SK-N-MC (cell line): Measurements from ENCODE around the gene OR5AK2.
"Not testable (repeated sequence)": the region's sequence is repeated elsewhere in the genome, so short reads cannot be mapped to it uniquely, and the experiment has no call there.

Source experiments
- DNase-seq: peaks from one replicate; pipeline ENCODE4 v3.0.0-alpha.2; 2011; ENCODE audit warnings: low read depth, low spot score
- H3K27ac ChIP-seq: fragments of 200-600 bp; sonication (generic); 2 replicates; pipeline ENCODE4 v1.5.1; 2016; ENCODE audit warnings: mixed run types
- H3K36me3 ChIP-seq: fragments of 200-600 bp; sonication (generic); 2 replicates; pipeline ENCODE4 v1.6.1; 2017; ENCODE audit warnings: antibody characterized with exemption, low read length, mixed read lengths; ENCODE audit not compliant: insufficient read depth
- H3K4me3 ChIP-seq: fragments of 200-600 bp; sonication (generic); 2 replicates; pipeline ENCODE4 v1.5.1; 2016
- H3K9ac ChIP-seq: fragments of 200-600 bp; sonication (generic); 2 replicates; pipeline ENCODE4 v1.8.0; 2017; ENCODE audit warnings: mixed run types, mixed read lengths; ENCODE audit not compliant: insufficient read length
- H3K9me3 ChIP-seq: fragments of 200-600 bp; sonication (generic); 2 replicates; pipeline ENCODE4 v1.6.1; 2017; ENCODE audit warnings: low read depth, mild to moderate bottlenecking, antibody characterized with exemption, low read length, moderate library complexity, mixed read lengths
- EZH2 ChIP-seq: fragments of 200-600 bp; sonication (generic); IDR thresholded peaks from one replicate; pipeline ENCODE4 v1.6.1; 2017; ENCODE audit warnings: antibody characterized with exemption
- FOXP2 ChIP-seq: optimal IDR thresholded peaks from 2 replicates; pipeline ENCODE3; 2011; ENCODE audit warnings: mild to moderate bottlenecking, moderate library complexity; ENCODE audit not compliant: insufficient read depth; ENCODE audit errors: extremely low read length, control extremely low read depth
- POLR2AphosphoS5 ChIP-seq: IDR thresholded peaks from 2 replicates; pipeline ENCODE4 v1.6.1; 2012; ENCODE audit warnings: mild to moderate bottlenecking, low read depth, low read length, borderline replicate concordance

OR5AK2 gene

GRCh38 chr11:56988614-56989013, at the start of gene OR5AK2:
Gene OR5AK2 (plus strand): TSS chr11:56988914. CDS start chr11:56988914, 0 bp downstream.
- Histone ChIP-seq H3K27ac (no peak within 1 kb of the TSS), H3K4me3 (no peak within 1 kb of the TSS), H3K9ac (no peak within 1 kb of the TSS), H3K36me3 (no peaks in the 10 kb centered on the region), H3K9me3 (no peaks in the 10 kb centered on the region)
- TF ChIP-seq EZH2 (no peak), POLR2AphosphoS5 (no peak), FOXP2 (no peak)
- DNase-seq, result no peak

- not testable (repeated sequence) for H3K27ac ChIP-seq, H3K9ac ChIP-seq, DNase-seq, H3K4me3 ChIP-seq, H3K36me3 ChIP-seq, H3K9me3 ChIP-seq
Observed at GRCh38 chr11:56945526-56945925, 43.2 kb upstream of the OR5AK2 start.

GRCh38 chr11:56948991-56949515, 39.7 kb upstream of the OR5AK2 start:
- no peak for TF ChIP-seq FOXP2
- no peak for TF ChIP-seq EZH2
- TF ChIP-seq POLR2AphosphoS5, result no peak
- no peaks in the 10 kb centered on the region for H3K9me3 ChIP-seq
- no peak overlapping the region for H3K9ac ChIP-seq
- H3K27ac ChIP-seq, result no peak overlapping the region
- no peaks in the 10 kb centered on the region for H3K36me3 ChIP-seq
- DNase-seq, result no peak
- H3K4me3 ChIP-seq, result no peak overlapping the region

GRCh38 chr11:56950510-56950909, 38.2 kb upstream of the OR5AK2 start:
- no peak for DNase-seq
- H3K27ac ChIP-seq, result no peak overlapping the region
- no peaks in the 10 kb centered on the region for H3K9me3 ChIP-seq
- no peak overlapping the region for H3K4me3 ChIP-seq
- no peaks in the 10 kb centered on the region for H3K36me3 ChIP-seq
- no peak for TF ChIP-seq POLR2AphosphoS5
- no peak for TF ChIP-seq EZH2
- TF ChIP-seq FOXP2, result no peak
- no peak overlapping the region for H3K9ac ChIP-seq

GRCh38 chr11:56953907-56954306, 34.8 kb upstream of the OR5AK2 start:
- H3K4me3 ChIP-seq, H3K9ac ChIP-seq, H3K9me3 ChIP-seq, H3K36me3 ChIP-seq, H3K27ac ChIP-seq, DNase-seq: not testable (repeated sequence)

- H3K9ac ChIP-seq, result no peak overlapping the region
- no peak for DNase-seq
Observed at GRCh38 chr11:56961609-56962008, 27.1 kb upstream of the OR5AK2 start.

GRCh38 chr11:56967726-56968125, 21.0 kb upstream of the OR5AK2 start:
- H3K9me3 ChIP-seq, result no peaks in the 10 kb centered on the region
- no peak for DNase-seq
- no peaks in the 10 kb centered on the region for H3K36me3 ChIP-seq
- H3K4me3 ChIP-seq, result no peak overlapping the region
- TF ChIP-seq POLR2AphosphoS5 (no peak), FOXP2 (no peak), EZH2 (no peak)
- H3K27ac ChIP-seq, result no peak overlapping the region
- H3K9ac ChIP-seq, result no peak overlapping the region

More at GRCh38 chr11:56961609-56962008, 27.1 kb upstream of the OR5AK2 start:
- Histone ChIP-seq H3K27ac (no peak overlapping the region), H3K9me3 (no peaks in the 10 kb centered on the region), H3K36me3 (no peaks in the 10 kb centered on the region), H3K4me3 (no peak overlapping the region)
- no peak for TF ChIP-seq FOXP2
- TF ChIP-seq POLR2AphosphoS5, result no peak
- no peak for TF ChIP-seq EZH2

GRCh38 chr11:56968524-56968923, 20.2 kb upstream of the OR5AK2 start:
- H3K9ac ChIP-seq, result no peak overlapping the region
- no peaks in the 10 kb centered on the region for H3K9me3 ChIP-seq
- H3K27ac ChIP-seq, result no peak overlapping the region
- no peak overlapping the region for H3K4me3 ChIP-seq
- DNase-seq, result no peak
- H3K36me3 ChIP-seq, result no peaks in the 10 kb centered on the region
- no peak for TF ChIP-seq POLR2AphosphoS5
- TF ChIP-seq EZH2, result no peak
- TF ChIP-seq FOXP2, result no peak

GRCh38 chr11:56977314-56977713, 11.4 kb upstream of the OR5AK2 start:
- no peak overlapping the region for H3K9ac ChIP-seq
- no peaks in the 10 kb centered on the region for H3K9me3 ChIP-seq
- H3K27ac ChIP-seq, result no peak overlapping the region
- no peak for TF ChIP-seq EZH2
- TF ChIP-seq POLR2AphosphoS5, result no peak
- no peak for TF ChIP-seq FOXP2
- no peaks in the 10 kb centered on the region for H3K36me3 ChIP-seq
- no peak overlapping the region for H3K4me3 ChIP-seq
- no peak for DNase-seq
